K562 (cell line): ENCODE results near the gene SLC22A3. TPM values are rescaled to one million over a fixed set of nuclear protein-coding genes. Genes with fewer than 3 reads are reported as not detected.

Source experiments
- ATAC-seq: fragments of 200-7000 bp; cut with Tn5 transposase; 3 replicates; pipeline ENCODE4 v1.9.1; 2020; ENCODE audit warnings: moderate library complexity
- BruUV-seq: library from RNA; stranded (reverse); fragments of 400-500 nt; replicated peaks from 2 replicates; lab custom pipeline; 2021; lab: Mats Ljungman, UMichigan
- CTCF ChIA-PET: fragments of 300-600 bp; formaldehyde crosslinking; extraction: SDS; loops from one replicate; lab custom pipeline; 2021; ENCODE audit warnings: low intra/inter-chr PET ratio; lab: Yijun Ruan, JAX
- POLR2A ChIA-PET: fragments of 300-600, 350-650 bp; sonication (Branson Sonifier 250); formaldehyde crosslinking; extraction: SDS; loops from one replicate; lab custom pipeline; 2021; ENCODE audit warnings: antibody characterized with exemption, inconsistent platforms; lab: Yijun Ruan, JAX
- DNase-seq, 4 experiments: peaks; one replicate each; pipeline versions ENCODE4 v3.0.0 to v3.0.0-alpha.2; 2011 to 2018; ENCODE audit warnings: low spot score in 3 of 4, mixed read lengths in 3 of 4; ENCODE audit errors: extremely low read depth in 1 of 4
- FAIRE-seq: peaks from 2 replicates; lab custom pipeline; 2011; peaks lifted over from hg19 to GRCh38; lab: Jason Lieb, UNC
- H2AFZ ChIP-seq: 2 replicates; pipeline ENCODE4 v1.6.0; 2011; ENCODE audit warnings: low read depth, low read length, control low read depth, inconsistent platforms
- H3K27ac ChIP-seq: fragments of 200-600 bp; 3 replicates; pipeline ENCODE4 v1.8.0; 2011; ENCODE audit warnings: low read depth, mild to moderate bottlenecking, control low read depth, inconsistent platforms, low read length, moderate library complexity, mixed read lengths; ENCODE audit errors: extremely low read depth
- H3K27me3 ChIP-seq, 2 experiments: fragments of 300-600 bp in 1 of 2; 2 replicates in 1 of 2; 3 replicates in 1 of 2; pipeline versions ENCODE4 v1.6.0 to v1.8.0; 2011; ENCODE audit warnings: inconsistent platforms in 2 of 2, low read length in 2 of 2, mild to moderate bottlenecking in 1 of 2, mixed read lengths in 1 of 2, moderate library complexity in 1 of 2; ENCODE audit not compliant: control insufficient read depth in 2 of 2, insufficient read depth in 2 of 2
- H3K36me3 ChIP-seq: fragments of 300-600 bp; 3 replicates; pipeline ENCODE4 v1.8.0; 2011; ENCODE audit warnings: mild to moderate bottlenecking, low read length, inconsistent platforms; ENCODE audit not compliant: control insufficient read depth, insufficient read depth
- H3K4me1 ChIP-seq, 2 experiments: fragments of 200-600 bp in 1 of 2; replicated peaks in 1 of 2; 2 replicates in 1 of 2; 3 replicates in 1 of 2; pipeline versions ENCODE4 v1.5.1 to v1.8.0; 2011; ENCODE audit warnings: inconsistent platforms in 2 of 2, low read length in 2 of 2, mild to moderate bottlenecking in 1 of 2, mixed read lengths in 1 of 2, moderate library complexity in 1 of 2; ENCODE audit not compliant: control insufficient read depth in 2 of 2, insufficient read depth in 2 of 2
- H3K4me2 ChIP-seq: 2 replicates; pipeline ENCODE4 v1.6.1; 2011; ENCODE audit warnings: low read length, control low read depth, inconsistent platforms, mixed read lengths; ENCODE audit not compliant: insufficient read depth
- H3K4me3 ChIP-seq: fragments of 200-600 bp; sonication (generic), shearing (Covaris generic); 2 replicates; pipeline ENCODE4 v1.5.1; 2016; ENCODE audit warnings: control low read depth, inconsistent platforms
- H3K79me2 ChIP-seq: fragments of 200-600 bp; 3 replicates; pipeline ENCODE4 v1.8.0; 2011; ENCODE audit warnings: low read length, inconsistent platforms; ENCODE audit not compliant: control insufficient read depth, insufficient read depth
- H3K9ac ChIP-seq, 2 experiments: 2 replicates each; pipeline versions ENCODE4 v1.6.0 to v1.6.1; 2011; ENCODE audit warnings: low read depth in 2 of 2, low read length in 2 of 2, control low read depth in 1 of 2, inconsistent platforms in 1 of 2, mild to moderate bottlenecking in 1 of 2, mixed read lengths in 1 of 2; ENCODE audit not compliant: insufficient read depth in 1 of 2
- H3K9me1 ChIP-seq: one replicate; pipeline ENCODE4 v1.6.0; 2011; ENCODE audit warnings: inconsistent platforms, mild to moderate bottlenecking, low read length, moderate library complexity; ENCODE audit not compliant: control insufficient read depth, insufficient read depth
- H3K9me3 ChIP-seq: replicated peaks from 2 replicates; pipeline ENCODE4 v1.5.1; 2011; ENCODE audit warnings: low read depth, low read length, inconsistent platforms; ENCODE audit not compliant: control insufficient read depth, insufficient read depth
- H4K20me1 ChIP-seq: replicated peaks from 2 replicates; pipeline ENCODE4 v1.6.1; 2011; ENCODE audit warnings: low read length, inconsistent platforms, mixed read lengths; ENCODE audit not compliant: control insufficient read depth, insufficient read depth
- FOXM1 ChIP-seq, 2 experiments: fragments of 450-650 bp in 1 of 2; sonication (generic) in 1 of 2; formaldehyde crosslinking in 1 of 2; IDR thresholded peaks; 2 replicates each; pipeline versions ENCODE4 v1.6.1 to v1.9.0; 2017 to 2022; ENCODE audit warnings: low read depth in 2 of 2, mild to moderate bottlenecking in 2 of 2, missing genetic modification reagents in 1 of 2, moderate library complexity in 1 of 2
- MCM5 ChIP-seq: fragments of 450-650 bp; IDR thresholded peaks from 2 replicates; pipeline ENCODE4 v1.6.1; 2016; ENCODE audit warnings: low read depth
- NBN ChIP-seq: fragments of 450-650 bp; IDR thresholded peaks from 2 replicates; pipeline ENCODE4 v1.6.1; 2016; ENCODE audit warnings: low read depth, mild to moderate bottlenecking
- RFX5 ChIP-seq: IDR thresholded peaks from 2 replicates; pipeline ENCODE4 v1.6.1; 2011; ENCODE audit warnings: low read depth, mild to moderate bottlenecking, improper control_type of control experiment, low read length
- SETDB1 ChIP-seq: IDR thresholded peaks from one replicate; pipeline ENCODE4 v1.6.1; 2012; ENCODE audit warnings: low read length, control low read depth, inconsistent platforms
- TAL1 ChIP-seq: fragments of 450-650 bp; IDR thresholded peaks from 2 replicates; pipeline ENCODE4 v1.6.1; 2016; ENCODE audit warnings: mild to moderate bottlenecking
- TCF15 ChIP-seq: fragments of 250-450 bp; sonication (Bioruptor Pico); IDR thresholded peaks from 2 replicates; pipeline ENCODE4 v1.8.0; 2022; ENCODE audit warnings: moderate library complexity, mild to moderate bottlenecking, inconsistent platforms
- ZNF175 ChIP-seq: fragments of 200-800 bp; sonication (Bioruptor generic); IDR thresholded peaks from 2 replicates; pipeline ENCODE4 v1.6.1; 2016; ENCODE audit warnings: low read depth, mild to moderate bottlenecking, missing genetic modification characterization, missing compliant biosample characterization
- ZNF41 ChIP-seq: fragments of 250-450 bp; sonication (Bioruptor Pico); conservative IDR thresholded peaks from 2 replicates; pipeline ENCODE4 v1.4.0; 2020; ENCODE audit warnings: mild to moderate bottlenecking
- WGBS: fragments of 100-300 bp; shearing (Covaris generic); methylation state at CpG from one replicate; pipeline ENCODE4 v1.1.6; 2016; ENCODE audit warnings: low coverage, mixed read lengths; ENCODE audit not compliant: insufficient coverage; ENCODE audit errors: missing lambda C conversion rate; 5-methylcytosine and 5-hydroxymethylcytosine counted together
- in situ Hi-C: fragments of 300-500 bp; cut with MboI; formaldehyde crosslinking; loops from 4 replicates; pipeline ENCODE4 v1.15.0; 2018; ENCODE audit warnings: inconsistent platforms, mixed read lengths
- intact Hi-C: fragments of 100-400 bp; cut with micrococcal nuclease; formaldehyde crosslinking; loops from 2 replicates; pipeline ENCODE4 v1.14.2; 2022
- polyA plus RNA-seq, 8 experiments: library from polyadenylated mRNA; depleted of rRNA in 4 of 8; stranded (reverse) in 5 of 8; unstranded in 3 of 8; fragments of >200 nt; fragmentation: Nextera tagmentation in 2 of 8; fragmentation: Illumina TruSeq in 1 of 8; extraction: Ambion mirVana in 2 of 8; extraction: Trizol in 1 of 8; gene quantifications; 2 replicates each; pipeline versions ENCODE4 v1.2.1 to v1.2.3, GENCODE V29; 2011 to 2014; ENCODE audit warnings: inconsistent platforms in 1 of 8, missing spikeins in 1 of 8
- total RNA-seq, 7 experiments: library from RNA; depleted of rRNA in 6 of 7; stranded (reverse); fragments of >200 nt in 6 of 7; fragmentation: Illumina TruSeq in 2 of 7; extraction: Trizol in 2 of 7; gene quantifications; 2 replicates each; pipeline versions ENCODE4 v1.2.1 to v1.2.3, GENCODE V29; 2011 to 2021; ENCODE audit warnings: low replicate concordance in 1 of 7
- TF ChIP-seq, protein P1 (sequence below), 3 experiments: IDR thresholded peaks in 2 of 3; conservative IDR thresholded peaks in 1 of 3; 2 replicates each; pipeline ENCODE4 v1.5.1; 2011 to 2012; ENCODE audit warnings: low read length in 3 of 3, mild to moderate bottlenecking in 3 of 3, control low read depth in 2 of 3, improper control_type of control experiment in 1 of 3, inconsistent platforms in 1 of 3, low read depth in 1 of 3, mixed read lengths in 1 of 3, moderate library complexity in 1 of 3; ENCODE audit not compliant: insufficient read depth in 2 of 3

SLC22A3 gene
- total and polyA plus RNA-seq, 9 of the 15 experiments (the other 6 are each of a cell fraction or from before 2014, with no cell fraction given), result not detected

DNA sequence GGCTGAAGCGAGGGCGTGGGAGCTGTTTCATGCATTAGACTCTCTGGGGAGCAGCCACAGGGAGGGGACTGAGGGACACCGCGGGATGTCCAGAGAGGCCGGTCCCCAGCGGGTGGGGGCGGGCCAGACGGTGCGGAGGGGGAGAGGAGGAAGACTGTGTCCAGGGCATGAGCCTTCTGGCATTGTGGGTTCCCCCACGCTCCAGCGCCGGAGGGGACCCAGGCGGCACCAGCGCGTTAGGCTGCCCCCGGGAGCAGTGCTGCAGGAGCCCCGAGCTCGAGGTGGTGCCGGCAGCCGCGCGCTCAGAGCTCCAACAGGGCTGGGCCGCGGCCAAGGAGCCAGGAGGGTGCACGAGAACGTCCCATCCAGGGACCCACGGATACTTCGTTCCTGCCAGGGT lies 14.4 kb downstream of the SLC22A3 start (continued):
- no peak for TF ChIP-seq SETDB1
- no peak for TF ChIP-seq TCF15 (CRISPR knock-in tag)
- no peak for TF ChIP-seq ZNF41

DNA sequence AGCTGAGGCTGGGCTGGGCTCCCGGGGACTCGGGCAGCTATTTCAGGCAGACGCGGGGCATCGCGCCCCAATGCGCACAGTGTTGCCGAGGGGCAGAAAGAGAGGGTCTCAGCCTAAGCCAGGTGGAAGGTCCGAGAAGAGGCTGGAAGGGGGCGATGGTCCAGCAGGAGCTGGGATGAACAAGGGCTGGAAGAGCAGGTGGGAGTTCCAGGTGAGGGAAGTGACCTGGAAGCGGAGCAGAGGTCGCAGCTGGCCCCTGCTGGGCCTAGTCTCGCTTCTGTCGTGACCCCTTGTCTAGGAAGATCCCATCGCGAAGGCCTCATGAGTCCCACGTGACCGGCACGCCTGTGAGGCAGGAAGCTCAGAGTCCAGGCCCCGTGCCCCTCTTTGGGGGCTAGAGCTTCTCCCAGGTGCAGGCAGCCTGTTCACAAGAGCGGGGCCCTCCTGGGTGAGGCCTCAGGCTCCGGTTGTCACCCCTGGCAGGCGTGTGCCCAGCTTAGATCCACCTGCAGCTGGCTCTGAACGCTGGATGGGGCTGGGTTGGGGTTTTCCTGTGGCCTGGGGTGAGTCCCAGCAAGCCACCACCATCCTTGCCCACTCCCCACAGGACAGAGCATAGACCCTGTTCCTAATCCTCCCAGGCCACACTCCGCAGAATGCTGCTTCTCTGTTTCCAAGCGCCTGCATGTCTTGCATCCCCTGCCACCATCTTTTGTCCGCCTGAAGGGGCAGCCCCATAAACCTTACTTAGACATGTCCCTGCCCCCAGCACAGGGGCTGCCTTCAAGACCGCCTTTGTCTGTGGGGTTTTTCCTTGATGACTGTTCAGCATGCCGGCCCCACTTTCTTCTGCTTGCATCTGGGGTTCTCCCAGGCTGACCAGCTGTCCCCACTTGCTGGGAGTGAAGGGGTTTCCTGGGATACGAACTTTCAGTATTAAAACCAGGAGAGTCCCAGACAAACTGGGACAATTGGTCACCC lies 15.1 kb downstream of the SLC22A3 start:
- no peak for ATAC-seq
- Histone ChIP-seq H3K36me3 (no peaks in the 10 kb centered on the region), H2AFZ (no peak overlapping the region), H4K20me1 (no peaks in the 10 kb centered on the region), H3K4me3 (no peak overlapping the region), H3K9ac (no peak overlapping the region), H3K4me2 (no peak overlapping the region), H3K27me3 (peaks cover 11 to 27% of the 10 kb centered on the region in 2 experiments; a peak in 3 of 5 replicates), H3K9me3 (no peaks in the 10 kb centered on the region), H3K4me1 (peaks cover 0 to 7% of the 10 kb centered on the region in 2 experiments; a peak in 1 of 5 replicates), H3K9me1 (no peaks in the 10 kb centered on the region), H3K27ac (no peak overlapping the region), H3K79me2 (no peaks in the 10 kb centered on the region)
- ChIA-PET CTCF (no interaction called here), POLR2A (interaction anchor here (1.2 kb wide), 1 partner anchor 9 kb away, joined by 4 read pairs; no protein-coding TSS in a partner anchor)
- in situ Hi-C loops (no loop called here), intact Hi-C loops (no loop called here)
- TF ChIP-seq TAL1 (no peak), MCM5 (no peak), NBN (no peak), FOXM1 (IDR thresholded peaks at IDR 0.05; ENCODE audit: low read depth) (no peak), FOXM1 (CRISPR knock-in tag; IDR thresholded peaks at IDR 0.05; ENCODE audit: low read depth) (no peak), ZNF175 (CRISPR knock-in tag) (no peak), RFX5 (no peak)
- TF ChIP-seq, protein P1, sequence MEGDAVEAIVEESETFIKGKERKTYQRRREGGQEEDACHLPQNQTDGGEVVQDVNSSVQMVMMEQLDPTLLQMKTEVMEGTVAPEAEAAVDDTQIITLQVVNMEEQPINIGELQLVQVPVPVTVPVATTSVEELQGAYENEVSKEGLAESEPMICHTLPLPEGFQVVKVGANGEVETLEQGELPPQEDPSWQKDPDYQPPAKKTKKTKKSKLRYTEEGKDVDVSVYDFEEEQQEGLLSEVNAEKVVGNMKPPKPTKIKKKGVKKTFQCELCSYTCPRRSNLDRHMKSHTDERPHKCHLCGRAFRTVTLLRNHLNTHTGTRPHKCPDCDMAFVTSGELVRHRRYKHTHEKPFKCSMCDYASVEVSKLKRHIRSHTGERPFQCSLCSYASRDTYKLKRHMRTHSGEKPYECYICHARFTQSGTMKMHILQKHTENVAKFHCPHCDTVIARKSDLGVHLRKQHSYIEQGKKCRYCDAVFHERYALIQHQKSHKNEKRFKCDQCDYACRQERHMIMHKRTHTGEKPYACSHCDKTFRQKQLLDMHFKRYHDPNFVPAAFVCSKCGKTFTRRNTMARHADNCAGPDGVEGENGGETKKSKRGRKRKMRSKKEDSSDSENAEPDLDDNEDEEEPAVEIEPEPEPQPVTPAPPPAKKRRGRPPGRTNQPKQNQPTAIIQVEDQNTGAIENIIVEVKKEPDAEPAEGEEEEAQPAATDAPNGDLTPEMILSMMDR (IDR thresholded peaks at IDR 0.05 in 2 of 3, conservative IDR thresholded peaks at IDR 0.05 in 1 of 3; ENCODE audit: insufficient read depth in 2 of 3, low read depth in 1 of 3, low read length in 3 of 3), result no peak
- WGBS, result 2% methylated on average over 30 of the region's 30 CpGs
- no peak for FAIRE-seq
- BruUV-seq, result no TSS peak
- DNase-seq, result no peak
